ENCODE results near the gene SPPL2B. TPM values are rescaled to one million over a fixed set of nuclear protein-coding genes. Genes with fewer than 3 reads are reported as not detected.

Gene SPPL2B
- total RNA-seq, 1 donor from 2014 or later, result 119 TPM

DNA sequence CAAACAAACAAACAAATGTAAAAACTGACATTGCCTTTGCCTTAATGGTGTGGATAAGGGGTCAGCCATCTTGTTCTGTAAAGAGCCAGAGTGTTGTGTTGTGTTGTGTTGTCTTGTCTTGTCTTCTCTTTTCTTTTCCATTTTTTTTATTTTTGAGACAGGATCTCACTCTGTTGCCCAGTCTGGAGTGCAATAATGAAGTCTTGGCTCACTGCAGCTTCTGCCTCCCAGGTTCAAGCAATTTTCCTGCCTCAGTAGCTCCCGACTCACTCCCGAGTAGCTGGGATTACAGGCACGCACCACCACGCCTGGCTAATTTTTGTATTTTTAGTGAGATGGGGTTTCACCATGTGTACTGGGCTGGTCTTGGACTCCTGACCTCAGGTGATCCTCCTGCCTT, 71.1 kb downstream of the SPPL2B start:
- no peak overlapping the region for H3K27ac Mint-ChIP-seq (ENCODE audit: unreplicated experiment)
- TF ChIP-seq, protein P1, sequence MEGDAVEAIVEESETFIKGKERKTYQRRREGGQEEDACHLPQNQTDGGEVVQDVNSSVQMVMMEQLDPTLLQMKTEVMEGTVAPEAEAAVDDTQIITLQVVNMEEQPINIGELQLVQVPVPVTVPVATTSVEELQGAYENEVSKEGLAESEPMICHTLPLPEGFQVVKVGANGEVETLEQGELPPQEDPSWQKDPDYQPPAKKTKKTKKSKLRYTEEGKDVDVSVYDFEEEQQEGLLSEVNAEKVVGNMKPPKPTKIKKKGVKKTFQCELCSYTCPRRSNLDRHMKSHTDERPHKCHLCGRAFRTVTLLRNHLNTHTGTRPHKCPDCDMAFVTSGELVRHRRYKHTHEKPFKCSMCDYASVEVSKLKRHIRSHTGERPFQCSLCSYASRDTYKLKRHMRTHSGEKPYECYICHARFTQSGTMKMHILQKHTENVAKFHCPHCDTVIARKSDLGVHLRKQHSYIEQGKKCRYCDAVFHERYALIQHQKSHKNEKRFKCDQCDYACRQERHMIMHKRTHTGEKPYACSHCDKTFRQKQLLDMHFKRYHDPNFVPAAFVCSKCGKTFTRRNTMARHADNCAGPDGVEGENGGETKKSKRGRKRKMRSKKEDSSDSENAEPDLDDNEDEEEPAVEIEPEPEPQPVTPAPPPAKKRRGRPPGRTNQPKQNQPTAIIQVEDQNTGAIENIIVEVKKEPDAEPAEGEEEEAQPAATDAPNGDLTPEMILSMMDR (conservative IDR thresholded peaks at IDR 0.05), result no peak
- H3K36me3 Mint-ChIP-seq (ENCODE audit: low read depth), result no peaks in the 10 kb centered on the region
- H3K27me3 Mint-ChIP-seq (ENCODE audit: low read depth), result no peaks in the 10 kb centered on the region
- peaks cover 3% of the 10 kb centered on the region for H3K9me3 Mint-ChIP-seq
- no peak overlapping the region for H3K4me3 Mint-ChIP-seq
- H3K4me1 Mint-ChIP-seq, result no peaks in the 10 kb centered on the region
- DNase-seq (ENCODE audit: low read depth, low spot score), result no peak

Other genes with a start within 250 kb of the SPPL2B start
- gene MOB3A, start 232.4 kb upstream of the SPPL2B start, total RNA-seq, result 40.0 and 42.1 TPM in 2 replicates
- gene IZUMO4, start 231.8 kb upstream of the SPPL2B start, total RNA-seq, result 5.5 and 5.6 TPM in 2 replicates
- 142 and 146 TPM in 2 replicates for gene AP3D1, start 177.1 kb upstream of the SPPL2B start, total RNA-seq
- gene DOT1L, start 164.8 kb upstream of the SPPL2B start, total RNA-seq, result 117 and 127 TPM in 2 replicates
- 132 and 137 TPM in 2 replicates for gene PLEKHJ1, start 92.4 kb upstream of the SPPL2B start, total RNA-seq
- 186 and 189 TPM in 2 replicates for gene SF3A2, start 91.9 kb upstream of the SPPL2B start, total RNA-seq
- 71.6 and 79.1 TPM in 2 replicates for gene AMH, start 79.4 kb upstream of the SPPL2B start, total RNA-seq
- 0.40 and 0.71 TPM in 2 replicates for gene JSRP1, start 72.3 kb upstream of the SPPL2B start, total RNA-seq
- gene PEAK3, start 46.5 kb upstream of the SPPL2B start, total RNA-seq, result not detected in 2 replicates
- gene LINGO3, start 20.5 kb upstream of the SPPL2B start, total RNA-seq, result not detected in 2 replicates
- 191 and 198 TPM in 2 replicates for gene LSM7, start 98 bp upstream of the SPPL2B start, total RNA-seq
- gene TMPRSS9, start 31.6 kb downstream of the SPPL2B start, total RNA-seq, result 0.12 TPM in 1 of 2 replicates, not detected in the other
- 145 and 155 TPM in 2 replicates for gene TIMM13, start 98.9 kb downstream of the SPPL2B start, total RNA-seq
- gene LMNB2, start 128.3 kb downstream of the SPPL2B start, total RNA-seq, result 201 and 206 TPM in 2 replicates
- gene GADD45B, start 147.4 kb downstream of the SPPL2B start, total RNA-seq, result 3.3 and 4.1 TPM in 2 replicates

All from neural crest cell (in vitro differentiated cells).